ENCODE data around the gene GALP.

Gene GALP

DNA sequence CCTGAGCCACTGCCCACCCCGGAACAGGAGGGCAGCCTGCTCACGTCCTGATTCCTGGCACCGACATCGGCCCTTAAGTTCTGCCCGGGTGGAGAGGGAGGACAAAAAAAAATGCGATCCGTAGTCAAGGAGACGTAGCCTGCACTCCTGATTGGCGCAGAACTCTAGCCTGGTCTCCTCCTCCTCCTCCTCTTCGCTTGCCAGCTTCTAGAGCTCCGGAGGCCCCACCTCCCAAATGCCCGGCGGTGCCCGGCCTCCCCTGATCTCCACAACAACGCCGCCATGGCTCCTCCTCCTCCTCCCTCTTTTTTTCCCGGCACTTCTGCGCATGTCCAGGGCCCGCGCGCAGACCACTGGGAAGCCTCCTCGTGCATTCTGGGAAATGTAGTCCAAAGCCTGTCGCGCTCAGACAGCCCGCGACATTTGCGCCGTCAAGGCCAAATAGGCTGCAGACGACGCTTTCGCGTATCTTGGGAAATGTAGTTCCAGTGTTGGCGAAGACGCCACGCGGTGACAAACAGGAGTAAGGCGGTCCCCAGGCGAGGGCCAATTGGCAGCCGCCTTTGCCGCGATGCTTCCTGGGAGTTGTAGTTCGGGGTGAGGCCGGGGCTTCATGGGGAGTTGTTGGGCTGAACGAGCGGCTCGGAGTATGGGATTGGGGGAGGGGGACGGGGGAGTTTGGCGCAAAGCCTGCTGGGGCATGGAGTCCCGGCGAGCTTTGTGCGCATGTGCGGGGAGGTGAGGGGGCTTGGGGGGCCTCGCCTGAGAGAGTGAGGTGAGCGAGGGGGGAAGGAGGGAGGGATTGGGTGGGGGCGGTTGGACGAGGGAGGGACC lies 35.0 kb upstream of the GALP start, which contains the start of gene ZNF444 (continued):
- TF ChIP-seq, protein P1, sequence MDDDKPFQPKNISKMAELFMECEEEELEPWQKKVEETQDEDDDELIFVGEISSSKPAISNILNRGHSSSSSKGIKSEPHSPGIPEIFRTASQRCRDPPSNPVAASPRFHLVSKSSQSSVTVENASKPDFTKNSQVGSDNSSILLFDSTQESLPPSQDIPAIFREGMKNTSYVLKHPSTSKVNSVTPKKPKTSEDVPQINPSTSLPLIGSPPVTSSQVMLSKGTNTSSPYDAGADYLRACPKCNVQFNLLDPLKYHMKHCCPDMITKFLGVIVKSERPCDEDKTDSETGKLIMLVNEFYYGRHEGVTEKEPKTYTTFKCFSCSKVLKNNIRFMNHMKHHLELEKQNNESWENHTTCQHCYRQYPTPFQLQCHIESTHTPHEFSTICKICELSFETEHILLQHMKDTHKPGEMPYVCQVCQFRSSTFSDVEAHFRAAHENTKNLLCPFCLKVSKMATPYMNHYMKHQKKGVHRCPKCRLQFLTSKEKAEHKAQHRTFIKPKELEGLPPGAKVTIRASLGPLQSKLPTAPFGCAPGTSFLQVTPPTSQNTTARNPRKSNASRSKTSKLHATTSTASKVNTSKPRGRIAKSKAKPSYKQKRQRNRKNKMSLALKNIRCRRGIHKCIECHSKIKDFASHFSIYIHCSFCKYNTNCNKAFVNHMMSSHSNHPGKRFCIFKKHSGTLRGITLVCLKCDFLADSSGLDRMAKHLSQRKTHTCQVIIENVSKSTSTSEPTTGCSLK (tag by site-specific recombination; IDR thresholded peaks at IDR 0.05), result no peak
- TF ChIP-seq GLIS2 (tag by site-specific recombination; IDR thresholded peaks at IDR 0.05) (0 out of 2 replicates have a peak, but pooled peaks have one; percentile 24), HOXA7 (CRISPR knock-in tag; IDR thresholded peaks at IDR 0.05; ENCODE audit: borderline replicate concordance) (no peak), ZNF391 (tag by site-specific recombination; IDR thresholded peaks at IDR 0.05; ENCODE audit: borderline replicate concordance, low read depth) (no peak), ZBTB11 (tag by site-specific recombination; conservative IDR thresholded peaks at IDR 0.05; ENCODE audit: low read depth) (0 out of 2 replicates have a peak, but pooled peaks have one; percentile 38), ELK4 (IDR thresholded peaks at IDR 0.05; ENCODE audit: borderline replicate concordance, low read depth, low read length) (no peak), PRDM1 (tag by site-specific recombination; IDR thresholded peaks at IDR 0.05) (no peak), PRDM10 (tag by site-specific recombination; IDR thresholded peaks at IDR 0.05) (peak; percentile 70), ZNF112 (tag by site-specific recombination; IDR thresholded peaks at IDR 0.05) (no peak), ZFHX2 (tag by site-specific recombination; conservative IDR thresholded peaks at IDR 0.05) (peak; percentile 12; the same call in 1 of the 2 replicates), ZNF473 (tag by site-specific recombination; IDR thresholded peaks at IDR 0.05) (no peak), ZFP37 (tag by site-specific recombination; IDR thresholded peaks at IDR 0.05) (no peak), ZNF155 (tag by site-specific recombination; IDR thresholded peaks at IDR 0.05) (no peak), ZNF214 (tag by site-specific recombination; IDR thresholded peaks at IDR 0.05; ENCODE audit: borderline replicate concordance) (no peak), ZNF561 (tag by site-specific recombination; IDR thresholded peaks at IDR 0.05; ENCODE audit: borderline replicate concordance) (no peak), ZNF169 (tag by site-specific recombination; IDR thresholded peaks at IDR 0.05) (no peak), GFI1B (tag by site-specific recombination; IDR thresholded peaks at IDR 0.05) (no peak), MZF1 (tag by site-specific recombination; IDR thresholded peaks at IDR 0.05; ENCODE audit: borderline replicate concordance) (no peak), ZNF133 (tag by site-specific recombination; IDR thresholded peaks at IDR 0.05) (no peak), ZNF2 (tag by site-specific recombination; IDR thresholded peaks at IDR 0.05) (no peak)
- TF ChIP-seq, protein P2, sequence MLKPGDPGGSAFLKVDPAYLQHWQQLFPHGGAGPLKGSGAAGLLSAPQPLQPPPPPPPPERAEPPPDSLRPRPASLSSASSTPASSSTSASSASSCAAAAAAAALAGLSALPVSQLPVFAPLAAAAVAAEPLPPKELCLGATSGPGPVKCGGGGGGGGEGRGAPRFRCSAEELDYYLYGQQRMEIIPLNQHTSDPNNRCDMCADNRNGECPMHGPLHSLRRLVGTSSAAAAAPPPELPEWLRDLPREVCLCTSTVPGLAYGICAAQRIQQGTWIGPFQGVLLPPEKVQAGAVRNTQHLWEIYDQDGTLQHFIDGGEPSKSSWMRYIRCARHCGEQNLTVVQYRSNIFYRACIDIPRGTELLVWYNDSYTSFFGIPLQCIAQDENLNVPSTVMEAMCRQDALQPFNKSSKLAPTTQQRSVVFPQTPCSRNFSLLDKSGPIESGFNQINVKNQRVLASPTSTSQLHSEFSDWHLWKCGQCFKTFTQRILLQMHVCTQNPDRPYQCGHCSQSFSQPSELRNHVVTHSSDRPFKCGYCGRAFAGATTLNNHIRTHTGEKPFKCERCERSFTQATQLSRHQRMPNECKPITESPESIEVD (tag by site-specific recombination; IDR thresholded peaks at IDR 0.05), result no peak
- TF ChIP-seq, protein P3, sequence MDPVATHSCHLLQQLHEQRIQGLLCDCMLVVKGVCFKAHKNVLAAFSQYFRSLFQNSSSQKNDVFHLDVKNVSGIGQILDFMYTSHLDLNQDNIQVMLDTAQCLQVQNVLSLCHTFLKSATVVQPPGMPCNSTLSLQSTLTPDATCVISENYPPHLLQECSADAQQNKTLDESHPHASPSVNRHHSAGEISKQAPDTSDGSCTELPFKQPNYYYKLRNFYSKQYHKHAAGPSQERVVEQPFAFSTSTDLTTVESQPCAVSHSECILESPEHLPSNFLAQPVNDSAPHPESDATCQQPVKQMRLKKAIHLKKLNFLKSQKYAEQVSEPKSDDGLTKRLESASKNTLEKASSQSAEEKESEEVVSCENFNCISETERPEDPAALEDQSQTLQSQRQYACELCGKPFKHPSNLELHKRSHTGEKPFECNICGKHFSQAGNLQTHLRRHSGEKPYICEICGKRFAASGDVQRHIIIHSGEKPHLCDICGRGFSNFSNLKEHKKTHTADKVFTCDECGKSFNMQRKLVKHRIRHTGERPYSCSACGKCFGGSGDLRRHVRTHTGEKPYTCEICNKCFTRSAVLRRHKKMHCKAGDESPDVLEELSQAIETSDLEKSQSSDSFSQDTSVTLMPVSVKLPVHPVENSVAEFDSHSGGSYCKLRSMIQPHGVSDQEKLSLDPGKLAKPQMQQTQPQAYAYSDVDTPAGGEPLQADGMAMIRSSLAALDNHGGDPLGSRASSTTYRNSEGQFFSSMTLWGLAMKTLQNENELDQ (tag by site-specific recombination; IDR thresholded peaks at IDR 0.05; ENCODE audit: low read depth), result no peak

All from HEK293 (cell line).